ENCODE measurements around the gene HEATR5B. TPM values are rescaled to one million over a fixed set of nuclear protein-coding genes. Genes with fewer than 3 reads are reported as not detected.
"Not testable (repeated sequence)": the region's sequence is repeated elsewhere in the genome, so short reads cannot be mapped to it uniquely, and the experiment has no call there.

The HEATR5B gene
- total RNA-seq, 3 donors from 2014 or later, result 11.3 to 18.2 (median 14.9) TPM

- no peak for DNase-seq
- H3K4me3 Mint-ChIP-seq, result no peak overlapping the region
- ATAC-seq, result no peak
- peaks cover 10% of the 10 kb centered on the region for H3K36me3 Mint-ChIP-seq (ENCODE audit: insufficient read depth)
- H3K4me1 Mint-ChIP-seq (ENCODE audit: low read depth), result peaks cover 49% of the 10 kb centered on the region
- no peaks in the 10 kb centered on the region for H3K27me3 Mint-ChIP-seq (ENCODE audit: low read depth)
- no peaks in the 10 kb centered on the region for H3K9me3 Mint-ChIP-seq
These were observed 129.1 kb downstream of the HEATR5B start for GRCh38 chr2:36954977-36955607.

- no peak for DNase-seq
- peaks cover 4% of the 10 kb centered on the region for H3K36me3 Mint-ChIP-seq (ENCODE audit: insufficient read depth)
- H3K9me3 Mint-ChIP-seq, result no peaks in the 10 kb centered on the region
- no peaks in the 10 kb centered on the region for H3K27me3 Mint-ChIP-seq (ENCODE audit: low read depth)
- H3K4me1 Mint-ChIP-seq (ENCODE audit: low read depth), result peaks cover 41% of the 10 kb centered on the region
- no peak for ATAC-seq
- H3K4me3 Mint-ChIP-seq, result no peak overlapping the region
These were observed 131.4 kb downstream of the HEATR5B start for GRCh38 chr2:36952748-36953197.

GRCh38 chr2:36951574-36951973 is 132.6 kb downstream of the HEATR5B start:
- Mint-ChIP-seq H3K4me1 (ENCODE audit: low read depth) (peaks cover 36% of the 10 kb centered on the region), H3K27me3 (ENCODE audit: low read depth) (no peaks in the 10 kb centered on the region), H3K4me3 (no peak overlapping the region), H3K36me3 (ENCODE audit: insufficient read depth) (peaks cover 4% of the 10 kb centered on the region), H3K9me3 (no peaks in the 10 kb centered on the region)
- DNase-seq (no peak), ATAC-seq (no peak)

- ATAC-seq (no peak), DNase-seq (no peak)
- Mint-ChIP-seq H3K27me3 (ENCODE audit: low read depth) (no peaks in the 10 kb centered on the region), H3K9me3 (no peaks in the 10 kb centered on the region), H3K36me3 (ENCODE audit: insufficient read depth) (peaks cover 4% of the 10 kb centered on the region), H3K4me1 (ENCODE audit: low read depth) (peaks cover 33% of the 10 kb centered on the region), H3K4me3 (no peak overlapping the region)
These were observed 133.1 kb downstream of the HEATR5B start for GRCh38 chr2:36951027-36951518.

GRCh38 chr2:36949845-36950244 is 134.3 kb downstream of the HEATR5B start:
- peaks cover 4% of the 10 kb centered on the region for H3K36me3 Mint-ChIP-seq (ENCODE audit: insufficient read depth)
- H3K27me3 Mint-ChIP-seq (ENCODE audit: low read depth), result no peaks in the 10 kb centered on the region
- DNase-seq (no peak), ATAC-seq (peak; percentile 18 to 46)
- no peak overlapping the region for H3K4me3 Mint-ChIP-seq
- H3K9me3 Mint-ChIP-seq, result no peaks in the 10 kb centered on the region
- peaks cover 28% of the 10 kb centered on the region for H3K4me1 Mint-ChIP-seq (ENCODE audit: low read depth)

GRCh38 chr2:36945240-36945639 is 138.9 kb downstream of the HEATR5B start:
- not testable (repeated sequence) for DNase-seq; ATAC-seq; H3K4me3 Mint-ChIP-seq; H3K9me3 Mint-ChIP-seq; H3K27me3 Mint-ChIP-seq (ENCODE audit: low read depth); H3K36me3 Mint-ChIP-seq (ENCODE audit: insufficient read depth)
- H3K4me1 Mint-ChIP-seq (ENCODE audit: low read depth), result peaks cover 10% of the 10 kb centered on the region

GRCh38 chr2:36941867-36942266 is 142.3 kb downstream of the HEATR5B start:
- Mint-ChIP-seq H3K4me3 (no peak overlapping the region), H3K36me3 (ENCODE audit: insufficient read depth) (no peaks in the 10 kb centered on the region), H3K9me3 (no peaks in the 10 kb centered on the region), H3K27me3 (ENCODE audit: low read depth) (no peaks in the 10 kb centered on the region), H3K4me1 (ENCODE audit: low read depth) (no peaks in the 10 kb centered on the region)
- DNase-seq, result no peak
- no peak for ATAC-seq

GRCh38 chr2:36936526-36936925 is 147.6 kb downstream of the HEATR5B start:
- H3K4me1 Mint-ChIP-seq (ENCODE audit: low read depth); H3K27me3 Mint-ChIP-seq (ENCODE audit: low read depth); H3K9me3 Mint-ChIP-seq; H3K4me3 Mint-ChIP-seq; H3K36me3 Mint-ChIP-seq (ENCODE audit: insufficient read depth); ATAC-seq; DNase-seq: not testable (repeated sequence)

- DNase-seq; H3K9me3 Mint-ChIP-seq; H3K27me3 Mint-ChIP-seq (ENCODE audit: low read depth); H3K36me3 Mint-ChIP-seq (ENCODE audit: insufficient read depth); ATAC-seq; H3K4me3 Mint-ChIP-seq: not testable (repeated sequence)
- peaks cover 13% of the 10 kb centered on the region for H3K4me1 Mint-ChIP-seq (ENCODE audit: low read depth)
These were observed 152.5 kb downstream of the HEATR5B start for GRCh38 chr2:36931688-36932087.

Other genes starting within 250 kb of the HEATR5B start
- 10 to 100 TPM; 19.0 to 19.7 (median 19.7) TPM for gene STRN, start 117.8 kb downstream of the HEATR5B start, total RNA-seq
- gene GPATCH11, start 146 bp upstream of the HEATR5B start, total RNA-seq, result 10 to 100 TPM; 17.0 to 18.4 (median 17.2) TPM
- 10 to 100 TPM; 13.8 to 23.4 (median 21.2) TPM for gene EIF2AK2, start 72.6 kb upstream of the HEATR5B start, total RNA-seq
- gene SULT6B1, start 104.3 kb upstream of the HEATR5B start, total RNA-seq, result not detected
- gene CEBPZOS, start 112.1 kb upstream of the HEATR5B start, total RNA-seq, result 10 to 100 TPM; 35.3 to 41.1 (median 37.0) TPM
- gene CEBPZ, start 147.2 kb upstream of the HEATR5B start, total RNA-seq, result 100 to 1,000 TPM; 103 to 131 (median 117) TPM
- gene NDUFAF7, start 147.3 kb upstream of the HEATR5B start, total RNA-seq, result 10 to 100 TPM; 16.4 to 22.1 (median 17.9) TPM
- 10 to 100 TPM; 39.8 to 66.9 (median 48.4) TPM for gene PRKD3, start 240.5 kb upstream of the HEATR5B start, total RNA-seq

Measured in activated T-cell treated with anti-CD3 and anti-CD28 coated beads, Interleukin-2, amount 50 U/mL, for 4 hours (primary cell).